Activated naive CD4-positive, alpha-beta T cell (primary cell): ENCODE results near the gene SLC13A4.
"Not testable (repeated sequence)": the region's sequence is repeated elsewhere in the genome, so short reads cannot be mapped to it uniquely, and the experiment has no call there.

Experiments used
- DNase-seq, 4 experiments: peaks; one replicate each; lab custom pipeline; 2025; lab: John Stamatoyannopoulos, UW

The SLC13A4 gene

DNA sequence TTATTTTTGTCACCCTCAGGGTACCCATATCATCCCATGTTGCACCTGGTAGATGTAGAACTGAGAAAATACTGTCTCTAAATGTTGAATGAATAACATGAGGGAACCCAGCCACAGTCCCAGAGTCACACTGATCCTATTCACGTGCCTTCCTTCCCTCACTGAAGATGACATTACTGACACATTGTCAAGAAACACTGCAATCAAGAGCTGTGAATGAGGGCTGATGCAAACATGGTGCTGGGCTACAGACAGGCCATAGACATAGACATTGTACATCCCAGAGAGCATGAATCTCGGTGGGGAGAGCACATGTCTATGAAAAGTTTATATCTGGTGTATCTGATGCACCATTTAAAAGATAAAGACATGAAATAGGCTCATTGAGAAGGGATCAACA is 9.8 kb downstream of the SLC13A4 start:
- no peak for DNase-seq

DNA sequence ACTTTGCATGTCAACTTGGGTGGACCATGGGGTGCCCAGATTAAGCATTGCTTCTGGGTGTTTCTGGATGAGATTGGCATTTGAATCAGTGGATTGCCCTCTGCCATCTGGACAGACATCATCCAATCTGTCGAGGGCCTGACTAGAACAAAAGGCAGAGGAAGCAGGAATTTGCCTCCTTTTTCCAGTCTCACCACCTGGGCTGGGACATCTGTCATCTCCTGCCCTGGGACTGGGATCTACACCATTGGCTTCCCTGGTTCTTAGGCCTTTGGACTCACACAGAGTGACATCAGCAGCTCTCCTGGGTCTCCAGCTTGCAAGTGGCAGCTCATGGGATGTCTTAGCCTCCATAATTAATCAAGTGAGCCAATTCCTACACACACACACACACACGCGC is 10.3 kb downstream of the SLC13A4 start:
- DNase-seq = no peak

DNA sequence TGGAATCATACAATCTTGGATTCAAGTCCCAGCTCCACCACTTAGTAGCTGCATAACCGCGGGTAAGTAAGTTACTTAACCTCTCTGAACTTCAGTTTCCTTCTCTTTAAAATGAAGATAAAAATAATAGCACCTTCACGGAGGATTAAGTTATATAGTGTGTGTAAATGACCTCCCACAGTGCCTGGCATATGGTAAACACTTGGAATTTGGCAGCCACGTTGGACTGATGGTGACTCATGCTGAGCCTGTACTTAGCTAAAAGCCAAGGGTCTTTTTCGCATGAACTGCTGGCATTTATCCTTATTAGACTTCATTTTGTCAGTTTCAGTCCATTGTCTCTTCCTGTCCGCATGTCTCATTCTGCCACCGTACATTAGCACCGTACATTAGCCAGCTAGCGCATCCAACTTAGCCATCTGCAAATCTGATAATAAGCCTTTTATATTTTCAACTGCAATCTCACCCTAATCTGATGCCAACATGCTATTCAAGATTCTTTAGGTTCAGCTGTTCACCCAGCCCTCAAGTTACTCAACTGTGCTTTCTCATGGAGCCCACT is 11.2 kb downstream of the SLC13A4 start:
- DNase-seq = no peak

DNA sequence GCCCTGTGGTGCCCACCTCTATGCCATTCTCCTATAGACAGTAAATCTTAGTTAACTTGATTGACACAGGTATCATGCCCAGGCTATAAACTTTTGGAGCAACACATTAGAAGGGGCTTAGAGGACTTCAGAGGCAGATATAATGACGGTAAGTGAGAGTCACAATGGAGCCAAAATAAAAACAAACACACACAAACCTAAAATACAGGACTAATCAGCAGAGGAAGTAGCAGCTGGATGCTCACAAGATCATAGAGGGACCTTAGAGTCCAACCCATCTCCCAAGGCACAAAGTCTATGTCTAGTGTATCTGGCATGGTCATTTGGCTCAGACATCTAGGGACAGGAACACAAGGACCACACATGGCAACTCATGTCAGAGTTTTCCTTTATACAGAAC is 12.3 kb downstream of the SLC13A4 start:
- no peak for DNase-seq

DNA sequence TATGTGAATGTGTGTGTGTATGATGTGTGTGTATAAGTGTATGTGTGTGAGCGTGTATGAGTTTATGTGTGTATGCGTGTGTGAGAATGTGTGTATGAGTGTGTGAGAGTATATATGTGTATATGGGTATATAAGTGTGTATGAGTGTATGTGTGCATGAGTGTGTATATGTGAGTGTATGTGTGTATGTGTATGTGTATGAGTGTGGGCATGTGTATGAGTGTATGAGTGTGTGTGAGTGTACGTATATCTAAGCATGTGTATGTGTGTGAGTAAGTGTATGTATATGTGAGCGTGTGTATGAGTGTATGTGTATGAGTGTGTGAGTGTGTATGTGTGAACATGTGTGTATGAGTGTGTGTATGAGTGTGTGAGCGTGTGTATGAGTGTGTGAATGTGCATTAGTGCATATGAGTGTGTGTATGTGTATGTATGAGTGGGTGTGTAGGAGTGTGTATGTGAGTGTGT is 12.9 kb downstream of the SLC13A4 start:
- no peak for DNase-seq

DNA sequence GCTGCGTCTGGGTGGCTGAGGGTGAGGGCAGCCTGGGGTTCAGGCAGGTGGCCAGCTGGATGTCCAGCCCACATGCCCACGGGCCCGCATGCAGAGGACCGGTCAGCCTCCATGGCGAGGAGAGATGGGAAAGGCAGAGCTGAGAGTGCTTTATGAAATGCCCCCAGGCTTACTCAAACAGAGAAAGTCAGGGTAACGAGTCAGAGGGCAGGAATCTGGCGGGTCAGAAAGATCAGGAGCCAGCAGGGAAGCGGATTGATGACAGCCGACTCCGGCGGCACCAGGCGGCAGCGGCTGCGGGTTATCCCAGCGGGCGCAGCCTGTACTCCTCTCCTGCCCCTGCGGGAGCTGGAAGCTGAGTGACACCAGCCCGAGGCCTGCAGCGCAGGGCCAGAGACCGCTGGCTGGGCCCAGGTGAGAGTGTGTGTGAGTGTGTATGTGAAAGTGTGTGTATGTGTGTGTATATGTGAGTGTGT is 13.4 kb downstream of the SLC13A4 start:
- DNase-seq = no peak

DNA sequence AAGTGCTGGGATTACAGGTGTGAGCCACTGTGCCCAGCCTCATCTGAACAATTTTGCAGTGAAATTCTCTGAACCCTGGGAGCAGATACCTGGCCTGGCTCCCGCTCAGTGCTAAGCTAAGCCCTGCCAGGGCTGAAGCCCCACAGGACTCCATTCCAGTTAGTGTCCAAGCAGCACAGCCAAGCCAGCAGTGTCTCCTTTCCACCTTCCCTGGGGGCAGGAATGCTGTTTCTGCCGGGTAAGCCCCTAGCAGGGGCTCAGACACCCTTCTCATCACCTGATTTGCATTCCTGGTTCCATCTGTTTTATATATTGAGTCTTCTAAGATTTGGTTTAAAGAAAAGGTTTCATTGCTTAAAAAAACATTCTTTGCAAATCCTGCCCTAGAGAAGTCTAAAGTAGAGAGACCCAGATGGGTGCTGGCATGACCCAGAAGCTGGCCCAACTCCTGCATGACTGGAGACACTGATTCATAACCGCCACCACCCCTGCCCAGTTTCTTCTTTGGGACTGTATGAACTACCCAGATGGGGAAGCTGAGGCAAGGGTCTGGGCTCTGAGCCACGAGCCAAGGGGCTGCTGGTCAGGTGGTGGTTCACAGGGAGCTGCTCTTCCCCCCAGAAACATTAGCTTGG is 14.0 kb downstream of the SLC13A4 start:
- DNase-seq = no peak

DNA sequence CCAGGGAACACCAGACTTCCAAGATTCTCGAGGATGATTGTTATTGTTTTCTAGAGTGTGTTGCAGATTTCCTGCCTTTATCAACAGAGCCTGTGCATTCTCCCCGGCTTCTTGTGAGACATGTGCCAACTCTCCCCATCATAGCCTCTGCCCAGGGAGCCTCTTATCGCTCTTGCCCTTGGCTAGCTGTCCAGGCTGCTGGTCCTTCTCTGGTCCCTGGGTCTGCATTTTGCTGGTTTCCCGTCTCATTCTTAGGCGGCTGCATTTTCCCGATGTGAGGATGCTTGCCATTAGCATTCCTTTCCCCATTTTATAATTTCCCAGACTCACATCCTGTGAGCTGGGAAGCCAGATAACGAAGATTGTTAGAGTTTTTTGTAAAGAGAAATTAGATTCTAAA is 15.2 kb downstream of the SLC13A4 start:
- no peak for DNase-seq

DNA sequence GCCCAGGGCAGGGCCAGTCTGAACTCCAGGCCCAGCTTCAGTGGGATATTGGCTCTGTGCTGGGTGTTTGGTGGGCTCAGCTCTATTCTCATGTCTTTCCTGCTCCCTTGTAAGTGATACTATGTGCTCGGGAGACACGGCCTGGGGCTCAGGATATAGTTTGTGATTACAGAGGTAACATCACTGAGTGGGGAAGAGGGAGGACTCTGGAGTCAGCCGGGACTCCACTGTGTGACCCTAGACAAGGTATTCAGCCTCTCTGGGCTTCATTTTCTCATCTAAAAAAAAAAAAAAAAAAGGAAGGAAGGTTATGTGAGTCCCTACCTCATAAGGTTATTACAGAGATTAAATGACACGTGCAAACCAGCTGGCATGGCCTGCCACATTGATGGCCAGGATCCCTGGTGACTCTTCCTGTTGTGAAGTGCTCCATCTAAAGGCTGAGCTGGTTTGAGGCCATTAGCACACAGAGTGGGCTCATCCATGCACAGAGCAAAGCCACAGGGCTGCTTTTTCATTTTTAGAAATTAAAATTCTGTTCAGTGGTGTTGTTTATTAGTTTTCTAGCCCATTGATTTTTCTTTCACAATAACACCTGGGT is 15.7 kb downstream of the SLC13A4 start:
- DNase-seq = no peak

DNA sequence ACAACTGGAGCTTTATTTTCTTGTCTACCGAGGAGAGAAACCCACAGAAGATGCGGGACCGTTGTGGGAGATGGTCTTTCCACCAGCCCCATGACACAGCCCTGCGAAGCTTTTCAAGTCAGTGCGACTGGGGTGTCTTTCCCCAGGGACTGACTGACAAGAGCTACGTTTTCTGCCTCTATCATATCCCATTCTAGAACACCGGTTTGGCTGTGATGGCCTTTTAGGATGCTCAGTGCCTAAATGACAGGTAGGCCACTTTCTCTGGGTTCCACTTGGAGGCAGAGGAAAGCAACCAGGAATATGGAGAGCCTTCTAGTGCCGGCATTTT is 16.9 kb downstream of the SLC13A4 start:
- DNase-seq = no peak

DNA sequence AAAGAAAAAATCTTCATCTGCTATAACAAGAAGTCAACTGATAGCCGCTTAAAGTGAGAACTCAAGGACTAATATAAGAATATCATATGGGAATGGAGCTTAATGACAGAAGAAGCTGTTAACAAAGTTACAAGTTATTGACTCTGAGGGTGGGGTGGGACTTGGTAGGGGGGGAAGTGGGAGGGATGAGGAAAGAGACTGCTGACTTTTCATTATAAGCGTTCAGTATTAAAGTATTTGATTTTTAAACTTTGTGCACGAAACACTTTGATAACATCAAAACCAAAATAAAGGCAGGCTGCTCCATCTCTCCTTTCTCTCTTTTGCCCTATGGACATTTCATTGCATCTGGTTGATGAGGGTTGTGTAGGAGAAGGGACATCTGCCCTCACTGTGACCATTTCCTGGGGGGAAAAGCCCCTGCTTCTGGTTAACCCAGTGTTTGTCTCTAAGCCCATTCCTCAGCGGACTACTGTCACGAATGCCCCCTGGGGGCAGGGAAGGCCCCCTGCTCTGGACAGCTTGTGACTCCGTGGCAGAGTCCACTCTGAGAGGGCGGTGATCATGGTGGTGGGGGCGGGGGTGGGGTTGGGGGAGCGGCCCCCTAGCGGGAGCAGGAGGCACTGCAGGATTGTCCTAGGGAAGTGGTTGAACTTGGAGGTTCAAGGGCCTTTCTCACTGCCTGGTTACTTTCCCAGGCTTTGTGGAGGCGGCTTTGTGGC is 17.4 kb downstream of the SLC13A4 start:
- DNase-seq = no peak

DNA sequence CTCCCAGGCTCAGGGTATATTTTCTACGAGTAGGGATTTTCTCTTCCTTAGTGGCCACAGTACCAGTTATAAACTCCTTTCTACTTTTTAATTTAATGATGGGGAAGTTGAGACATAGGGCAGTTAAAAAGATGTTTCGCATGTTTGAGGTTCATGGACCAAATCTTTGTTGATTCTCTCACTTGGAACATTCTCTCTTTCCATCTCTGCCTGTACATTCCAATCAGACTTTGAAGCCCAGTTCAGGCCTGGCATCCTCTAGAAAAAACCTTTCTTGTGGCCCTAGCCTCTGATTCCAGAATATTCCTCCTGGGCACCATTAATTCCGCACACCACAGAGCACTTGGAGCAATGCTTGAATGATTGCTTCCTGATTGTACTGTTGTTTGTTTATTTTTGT is 18.5 kb downstream of the SLC13A4 start:
- no peak for DNase-seq

DNA sequence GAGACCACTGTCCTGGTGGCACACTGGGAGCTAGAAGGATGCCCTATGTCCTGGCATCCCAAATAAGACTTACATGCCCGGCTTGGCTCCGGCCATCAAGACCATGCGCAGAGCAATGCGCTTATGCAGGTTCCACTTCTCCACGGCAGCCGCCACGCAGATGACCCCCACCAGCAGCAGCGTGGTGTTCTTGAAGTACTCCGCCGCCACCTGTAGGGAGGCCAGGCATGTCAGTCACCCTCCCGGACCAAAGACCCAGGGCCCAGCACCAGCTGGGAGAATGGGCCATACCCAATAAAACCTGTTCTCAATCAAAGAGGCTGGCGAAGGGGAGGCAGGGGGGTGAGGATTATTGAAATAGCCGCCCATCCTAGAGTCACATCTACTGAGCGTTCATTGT is 19.9 kb downstream of the SLC13A4 start:
- no peak for DNase-seq

DNA sequence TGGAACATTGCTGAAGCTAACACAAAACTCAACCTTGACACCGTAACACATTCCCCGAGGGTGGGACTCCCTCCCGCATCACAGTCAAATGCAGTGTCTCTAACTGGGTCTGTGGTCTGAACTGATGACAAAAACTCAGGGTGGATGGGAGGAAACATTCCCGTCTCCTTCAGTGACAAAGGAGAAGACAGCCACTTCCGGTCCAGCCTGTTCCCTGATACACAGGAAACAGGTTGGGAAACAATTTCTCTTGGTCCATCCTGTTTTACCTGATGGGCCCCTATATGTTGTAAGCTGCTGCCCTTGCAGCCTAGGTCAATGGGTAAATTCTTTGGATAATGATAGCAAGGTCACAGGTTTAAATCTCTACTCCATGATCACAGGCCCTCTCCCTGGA is 20.4 kb downstream of the SLC13A4 start:
- no peak for DNase-seq

DNA sequence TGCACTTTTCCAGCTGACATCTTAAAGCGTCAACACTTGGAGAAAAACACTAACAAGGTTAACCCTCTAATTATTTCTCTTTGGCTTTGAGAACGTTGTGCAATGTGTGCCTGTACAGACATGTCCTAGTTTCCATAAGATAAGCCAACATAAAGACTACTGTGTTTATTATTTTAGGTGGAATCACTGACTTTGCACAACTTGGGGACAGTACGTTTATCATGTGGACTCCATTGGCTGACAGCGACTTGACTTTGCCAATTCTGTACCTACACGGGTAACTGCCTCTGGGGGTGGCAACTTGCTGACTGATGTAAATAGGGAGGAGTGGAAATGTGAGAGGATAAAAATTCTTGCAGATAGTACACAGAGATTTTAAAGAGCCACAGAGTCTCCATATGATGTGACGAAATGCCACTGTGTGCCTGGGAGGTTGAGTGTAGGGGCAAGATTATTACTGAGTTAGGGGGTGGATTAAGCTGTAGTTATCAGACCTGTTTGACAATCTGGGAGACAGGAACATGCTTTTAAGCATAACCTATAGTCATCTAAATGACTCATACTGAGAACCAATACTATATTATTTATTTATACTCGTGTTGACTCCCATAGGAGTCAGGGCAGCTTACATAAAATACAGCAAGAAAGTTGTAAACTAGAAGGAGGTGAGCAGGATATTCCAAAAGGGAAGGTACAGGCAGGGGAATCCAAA is 21.0 kb downstream of the SLC13A4 start:
- DNase-seq = no peak

DNA sequence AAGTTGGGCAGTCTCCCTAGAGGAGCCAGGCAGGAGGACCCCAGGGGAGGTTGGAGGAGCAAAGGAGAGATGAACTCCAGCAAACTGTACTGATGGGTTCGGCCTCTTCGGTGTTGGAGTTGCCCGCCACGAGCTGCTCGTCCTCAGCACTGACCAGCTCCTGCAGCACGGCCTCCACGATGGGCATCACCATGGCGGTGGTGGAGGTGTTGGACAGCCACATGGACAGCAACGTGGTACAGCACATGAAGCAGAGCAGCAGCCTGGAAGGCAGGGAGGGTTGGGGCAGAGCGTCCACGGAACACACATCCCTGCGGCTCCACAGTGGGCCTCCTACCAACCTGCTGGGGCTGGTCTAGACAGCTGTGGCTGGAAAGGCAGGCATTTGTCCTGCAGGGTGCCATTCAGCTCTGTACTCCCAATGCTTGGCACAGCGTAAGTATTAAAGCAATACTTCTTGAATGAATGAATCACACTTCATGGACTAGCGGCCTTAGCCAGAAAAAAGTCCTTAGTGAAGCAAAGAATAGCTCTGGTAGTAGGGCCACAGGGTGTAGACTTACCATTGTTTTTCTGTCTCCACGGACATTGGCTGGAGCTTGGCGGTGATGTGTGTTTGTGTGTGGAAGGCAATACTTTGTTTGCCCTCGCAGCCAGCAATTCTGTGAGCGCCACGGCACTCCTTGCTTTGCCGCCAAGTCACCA is 21.8 kb downstream of the SLC13A4 start:
- no peak for DNase-seq

DNA sequence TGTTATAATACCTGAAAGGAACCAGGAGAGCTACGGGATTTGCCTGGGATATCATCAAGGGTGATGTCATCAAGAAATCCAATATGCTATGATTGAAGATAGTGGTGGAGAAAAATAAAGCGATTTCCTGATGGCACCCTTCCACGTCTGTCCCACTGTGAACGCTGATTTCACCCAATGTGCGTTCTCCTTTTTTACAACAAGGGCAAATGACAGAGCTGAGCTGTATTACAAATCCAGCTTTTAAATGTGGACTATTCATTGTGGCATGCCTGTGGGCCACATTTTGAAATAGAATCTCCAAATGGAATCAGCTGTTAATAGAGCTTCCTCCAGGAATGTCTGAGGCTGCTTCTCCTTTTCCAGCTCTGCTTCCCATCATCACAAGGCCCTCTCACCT is 23.3 kb downstream of the SLC13A4 start:
- DNase-seq = no peak

DNA sequence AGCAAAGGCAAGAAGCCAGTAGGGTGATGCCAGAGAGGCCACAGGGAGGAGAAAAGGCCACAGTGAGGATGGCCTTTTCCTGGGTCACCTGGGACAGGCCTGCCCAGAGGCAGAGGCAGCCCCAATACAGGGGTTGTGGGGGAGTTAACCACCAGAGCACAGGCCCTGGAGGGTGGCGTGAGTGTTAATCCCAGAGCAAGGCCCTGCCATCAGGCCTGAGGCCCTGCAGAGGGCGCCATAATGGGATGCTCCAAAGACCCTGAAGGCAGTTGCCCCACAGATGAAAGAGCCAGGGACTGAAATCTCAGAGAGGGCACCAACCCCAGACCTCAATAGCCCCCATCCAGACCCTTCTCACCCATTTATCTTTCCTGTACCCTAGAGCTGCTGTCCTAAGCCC is 23.9 kb downstream of the SLC13A4 start:
- no peak for DNase-seq

DNA sequence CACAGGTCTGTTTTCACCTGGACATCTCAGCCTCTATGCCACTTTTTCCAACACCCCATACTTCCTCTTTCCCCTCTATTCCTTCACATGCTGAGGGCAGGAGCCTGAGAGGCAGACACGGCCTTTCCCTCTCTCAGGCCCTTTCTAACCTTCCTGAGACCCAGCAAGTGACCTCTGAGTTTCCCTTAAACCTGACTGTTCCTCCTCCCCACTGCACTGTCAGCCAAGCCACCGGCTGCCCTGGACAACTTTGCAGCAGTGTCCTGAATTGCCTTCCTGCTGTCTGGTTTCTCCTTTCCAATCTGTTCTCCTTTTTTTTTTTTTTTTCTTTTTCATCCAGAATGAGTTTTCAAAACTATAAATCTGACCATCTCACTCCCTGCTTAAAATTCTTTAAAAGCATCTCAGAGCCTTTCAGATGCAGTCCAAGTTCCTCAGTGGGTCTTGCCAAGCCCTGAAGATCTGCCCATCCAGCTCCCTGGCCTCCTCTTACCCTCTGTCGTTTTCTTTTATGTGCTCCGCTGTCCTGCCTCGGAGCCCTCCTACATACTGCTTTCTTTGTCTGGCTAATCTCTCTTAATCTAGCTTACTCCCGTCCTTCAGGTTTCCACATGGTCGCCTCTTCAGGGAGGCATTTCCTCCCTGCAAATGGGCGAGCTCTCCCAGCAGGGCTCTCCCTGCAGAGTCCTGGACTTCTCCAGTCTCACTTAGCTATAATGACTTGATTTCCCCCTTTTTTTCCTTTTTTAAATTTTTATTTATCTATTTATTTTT is 30.5 kb downstream of the SLC13A4 start:
- DNase-seq = no peak

DNA sequence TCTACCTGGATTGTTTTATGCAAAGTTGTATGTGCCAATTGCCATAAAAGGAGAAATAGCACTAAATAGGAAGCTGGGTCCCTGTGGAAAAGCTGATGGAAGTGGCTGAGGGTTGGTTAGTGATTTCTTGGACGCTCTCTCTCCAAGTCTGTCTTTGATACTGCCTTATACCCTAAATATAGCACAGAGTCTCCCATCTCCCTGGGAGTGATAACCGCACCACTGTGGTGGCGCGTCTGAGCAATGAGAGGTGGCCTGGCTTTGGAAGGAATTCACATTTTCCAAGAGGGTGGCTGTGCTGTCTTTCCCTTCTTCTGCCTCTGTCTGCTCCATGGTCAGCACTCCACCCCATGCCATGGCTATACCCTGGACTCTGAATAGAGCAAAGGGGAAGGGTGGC is 34.4 kb downstream of the SLC13A4 start:
- DNase-seq = no peak

DNA sequence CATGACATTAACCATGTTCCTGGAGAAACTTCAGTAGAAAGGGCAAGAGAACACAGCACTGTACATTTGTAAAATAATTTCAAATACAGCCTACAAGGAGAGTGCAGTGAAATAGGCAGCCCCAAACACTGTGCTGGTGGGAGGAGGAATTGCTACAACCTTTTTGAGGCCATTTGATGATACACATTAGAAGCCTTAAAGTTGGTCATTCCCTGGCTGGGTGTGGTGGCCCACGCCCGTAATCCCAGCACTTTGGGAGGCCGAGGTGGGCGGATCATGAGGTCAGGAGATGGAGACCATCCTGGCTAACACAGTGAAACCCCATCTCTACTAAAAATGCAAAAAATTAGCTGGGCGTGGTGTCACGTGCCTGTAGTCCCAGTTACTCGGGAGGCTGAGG is 35.4 kb downstream of the SLC13A4 start:
- DNase-seq = not testable (repeated sequence)
